IMR-90 (cell line): ENCODE results near the gene APOB. TPM values are rescaled to one million over a fixed set of nuclear protein-coding genes. Genes with fewer than 3 reads are reported as not detected.

ENCODE experiments used
- ATAC-seq: fragments of 200-7000 bp; cut with Tn5 transposase; 2 replicates; pipeline ENCODE4 v1.9.1; 2020; ENCODE audit warnings: low read depth, mild to moderate bottlenecking, moderate library complexity
- BruUV-seq: library from RNA; stranded (reverse); fragments of 400-500 nt; replicated peaks from 2 replicates; lab custom pipeline; 2021; lab: Mats Ljungman, UMichigan
- CTCF ChIA-PET: fragments of 300-600 bp; formaldehyde crosslinking; extraction: SDS; loops from one replicate; lab custom pipeline; 2021; ENCODE audit warnings: antibody characterized with exemption; lab: Yijun Ruan, JAX
- POLR2A ChIA-PET: fragments of 300-600 bp; sonication (Branson Sonifier 250); formaldehyde crosslinking; loops from one replicate; lab custom pipeline; 2022; ENCODE audit warnings: antibody characterized with exemption; ENCODE audit not compliant: unreplicated experiment; lab: Charles Lee
- DNase-seq: peaks from one replicate; pipeline ENCODE4 v3.0.0; 2013
- H2AFZ ChIP-seq: replicated peaks from 2 replicates; pipeline ENCODE3; 2013; ENCODE audit warnings: low read length, mild to moderate bottlenecking; ENCODE audit not compliant: poor library complexity
- H2AK5ac ChIP-seq: 2 replicates; pipeline ENCODE4 v1.6.1; 2013; ENCODE audit warnings: low read depth, low read length, inconsistent platforms
- H2AK9ac ChIP-seq: replicated peaks from 2 replicates; pipeline ENCODE3; 2013; ENCODE audit warnings: mild to moderate bottlenecking, low read depth, low read length, moderate library complexity; ENCODE audit not compliant: poor library complexity
- H2BK120ac ChIP-seq: 2 replicates; pipeline ENCODE4 v1.6.1; 2013; ENCODE audit warnings: low read depth, low read length, inconsistent platforms
- H2BK15ac ChIP-seq: 3 replicates; pipeline ENCODE4 v1.6.1; 2013; ENCODE audit warnings: low read depth, low read length, inconsistent platforms
- H2BK20ac ChIP-seq: 2 replicates; pipeline ENCODE4 v1.6.1; 2013; ENCODE audit warnings: low read depth, mild to moderate bottlenecking, inconsistent platforms, low read length, moderate library complexity
- H2BK5ac ChIP-seq: 2 replicates; pipeline ENCODE4 v1.6.1; 2013; ENCODE audit warnings: mild to moderate bottlenecking, low read depth, low read length, inconsistent platforms; ENCODE audit not compliant: poor library complexity, severe bottlenecking
- H3K14ac ChIP-seq: replicated peaks from 2 replicates; pipeline ENCODE4 v1.6.1; 2013; ENCODE audit warnings: low read depth, low read length, inconsistent platforms
- H3K18ac ChIP-seq: 2 replicates; pipeline ENCODE4 v1.6.1; 2013; ENCODE audit warnings: low read depth, low read length, control low read depth
- H3K23ac ChIP-seq: 2 replicates; pipeline ENCODE4 v1.6.1; 2013; ENCODE audit warnings: low read depth, low read length, inconsistent platforms
- H3K27ac ChIP-seq: 2 replicates; pipeline ENCODE4 v1.5.1; 2013; ENCODE audit warnings: mild to moderate bottlenecking, control low read depth, low read length; ENCODE audit not compliant: insufficient read depth
- H3K27me3 ChIP-seq: 2 replicates; pipeline ENCODE4 v1.6.1; 2013; ENCODE audit warnings: low read length; ENCODE audit not compliant: control insufficient read depth, insufficient read depth
- H3K36me3 ChIP-seq: 2 replicates; pipeline ENCODE4 v1.6.1; 2013; ENCODE audit warnings: low read length, mixed read lengths; ENCODE audit not compliant: control insufficient read depth, insufficient read depth
- H3K4ac ChIP-seq: 2 replicates; pipeline ENCODE4 v1.6.1; 2013; ENCODE audit warnings: low read depth, low read length, inconsistent platforms
- H3K4me1 ChIP-seq: 2 replicates; pipeline ENCODE4 v1.6.1; 2013; ENCODE audit warnings: low read length, mixed read lengths; ENCODE audit not compliant: control insufficient read depth, insufficient read depth
- H3K4me2 ChIP-seq: 2 replicates; pipeline ENCODE4 v1.6.1; 2013; ENCODE audit warnings: low read depth, mild to moderate bottlenecking, control low read depth, low read length, moderate library complexity
- H3K4me3 ChIP-seq: 2 replicates; pipeline ENCODE4 v1.5.1; 2013; ENCODE audit warnings: low read depth, mild to moderate bottlenecking, control low read depth, low read length, moderate library complexity; ENCODE audit not compliant: insufficient read depth
- H3K56ac ChIP-seq: 2 replicates; pipeline ENCODE4 v1.6.1; 2013; ENCODE audit warnings: low read length, inconsistent platforms; ENCODE audit not compliant: insufficient read depth; ENCODE audit errors: extremely low read depth
- H3K79me1 ChIP-seq, 2 experiments: 2 replicates each; pipeline ENCODE4 v1.6.1; 2013; ENCODE audit warnings: low read length in 2 of 2, inconsistent platforms in 1 of 2, low read depth in 1 of 2
- H3K9ac ChIP-seq: 2 replicates; pipeline ENCODE4 v1.6.1; 2013; ENCODE audit warnings: low read depth, low read length, control low read depth
- H3K9me1 ChIP-seq: 2 replicates; pipeline ENCODE4 v1.6.1; 2013; ENCODE audit warnings: low read length, inconsistent platforms; ENCODE audit not compliant: insufficient read depth
- H3K9me3 ChIP-seq: 2 replicates; pipeline ENCODE4 v1.6.1; 2013; ENCODE audit warnings: low read length; ENCODE audit not compliant: control insufficient read depth, insufficient read depth
- H4K20me1 ChIP-seq: 2 replicates; pipeline ENCODE4 v1.6.1; 2013; ENCODE audit warnings: low read length, inconsistent platforms; ENCODE audit not compliant: insufficient read depth
- H4K5ac ChIP-seq: 2 replicates; pipeline ENCODE4 v1.6.1; 2013; ENCODE audit warnings: mild to moderate bottlenecking, low read depth, low read length, control low read depth
- H4K8ac ChIP-seq, 2 experiments: 2 replicates each; pipeline ENCODE4 v1.6.1; 2013; ENCODE audit warnings: low read depth in 2 of 2, low read length in 2 of 2, control low read depth in 1 of 2, inconsistent platforms in 1 of 2
- H4K91ac ChIP-seq: 2 replicates; pipeline ENCODE4 v1.6.1; 2013; ENCODE audit warnings: low read depth, low read length, inconsistent platforms; ENCODE audit not compliant: insufficient read depth
- CEBPB ChIP-seq: IDR thresholded peaks from 2 replicates; pipeline ENCODE4 v1.6.1; 2012; ENCODE audit warnings: low read depth, low read length, improper control_type of control experiment
- CHD1 ChIP-seq: IDR thresholded peaks from 2 replicates; pipeline ENCODE4 v1.6.1; 2012; ENCODE audit warnings: low read depth, low read length, improper control_type of control experiment
- FOS ChIP-seq: fragments of 150-350 bp; IDR thresholded peaks from 2 replicates; pipeline ENCODE4 v1.6.1; 2016; ENCODE audit warnings: low read depth, low read length
- MAFK ChIP-seq: IDR thresholded peaks from 2 replicates; pipeline ENCODE4 v1.6.1; 2012; ENCODE audit warnings: low read depth, low read length, improper control_type of control experiment
- MAZ ChIP-seq: IDR thresholded peaks from 2 replicates; pipeline ENCODE4 v1.6.1; 2012; ENCODE audit warnings: low read depth, mild to moderate bottlenecking, low read length, improper control_type of control experiment, moderate library complexity, borderline replicate concordance
- MXI1 ChIP-seq: IDR thresholded peaks from 2 replicates; pipeline ENCODE4 v1.6.1; 2012; ENCODE audit warnings: low read depth, mild to moderate bottlenecking, low read length, moderate library complexity, borderline replicate concordance
- POLR2A ChIP-seq: IDR thresholded peaks from 2 replicates; pipeline ENCODE4 v1.6.1; 2012; ENCODE audit warnings: mild to moderate bottlenecking, low read depth, low read length
- RAD21 ChIP-seq: IDR thresholded peaks from 2 replicates; pipeline ENCODE4 v1.6.1; 2012; ENCODE audit warnings: low read length, improper control_type of control experiment
- RCOR1 ChIP-seq: IDR thresholded peaks from 2 replicates; pipeline ENCODE4 v1.6.1; 2012; ENCODE audit warnings: mild to moderate bottlenecking, low read length, improper control_type of control experiment; ENCODE audit not compliant: insufficient replicate concordance
- RFX5 ChIP-seq: IDR thresholded peaks from 2 replicates; pipeline ENCODE4 v1.8.0; 2012; ENCODE audit warnings: low read depth, mild to moderate bottlenecking, low read length, moderate library complexity
- SMC3 ChIP-seq: fragments of 150-350 bp; IDR thresholded peaks from 2 replicates; pipeline ENCODE4 v1.6.1; 2016; ENCODE audit warnings: low read depth, mild to moderate bottlenecking, antibody characterized with exemption, low read length, moderate library complexity
- WGBS, 2 experiments: methylation state at CpG; one replicate each; pipeline versions ENCODE4 v1.1.5 to v1.1.7; 2013; ENCODE audit warnings: missing lambda C conversion rate in 2 of 2; ENCODE audit not compliant: insufficient read length in 1 of 2; ENCODE audit errors: extremely low coverage in 2 of 2; 5-methylcytosine and 5-hydroxymethylcytosine counted together
- dilution Hi-C: fragments of 300-500 bp; cut with HindIII; formaldehyde crosslinking; loops from one replicate; pipeline ENCODE4 v1.14.3; 2018; ENCODE audit warnings: low sequenced_read_pairs; ENCODE audit not compliant: unreplicated experiment
- in situ Hi-C: fragments of 300-500 bp; cut with MboI; formaldehyde crosslinking; loops from 3 replicates; pipeline ENCODE4 v1.14.3; 2019; ENCODE audit warnings: low sequenced_read_pairs, inconsistent platforms, mixed read lengths
- intact Hi-C: fragments of 100-400 bp; cut with micrococcal nuclease; formaldehyde crosslinking; loops from 2 replicates; pipeline ENCODE4 v1.10.0; 2022
- polyA plus RNA-seq, 3 experiments: library from polyadenylated mRNA; depleted of rRNA; stranded (reverse); fragments of >200 nt; gene quantifications; 2 replicates each; pipeline ENCODE4 v1.2.3, GENCODE V29; 2012; ENCODE audit warnings: low replicate concordance in 1 of 3
- total RNA-seq: library from RNA; depleted of rRNA; stranded (reverse); fragments of >200 nt; gene quantifications from 2 replicates; pipeline ENCODE4 v1.2.3, GENCODE V29; 2012
- TF ChIP-seq, protein P1 (sequence below): conservative IDR thresholded peaks from 2 replicates; pipeline ENCODE4 v1.5.1; 2012; ENCODE audit warnings: mild to moderate bottlenecking, low read depth, low read length, improper control_type of control experiment
- TF ChIP-seq, protein P2 (sequence below): fragments of 150-350 bp; IDR thresholded peaks from 2 replicates; pipeline ENCODE4 v1.6.1; 2017; ENCODE audit warnings: mild to moderate bottlenecking, antibody characterized with exemption, low read length, low read depth
- TF ChIP-seq, protein P3 (sequence below): fragments of 150-350 bp; IDR thresholded peaks from 2 replicates; pipeline ENCODE4 v1.6.1; 2016; ENCODE audit warnings: low read depth, mild to moderate bottlenecking, low read length, moderate library complexity, borderline replicate concordance

The APOB gene
- total and polyA plus RNA-seq, 2 of the 4 experiments (the other 2 are of a cell fraction) = under 0.01 TPM; not detected in 1

DNA sequence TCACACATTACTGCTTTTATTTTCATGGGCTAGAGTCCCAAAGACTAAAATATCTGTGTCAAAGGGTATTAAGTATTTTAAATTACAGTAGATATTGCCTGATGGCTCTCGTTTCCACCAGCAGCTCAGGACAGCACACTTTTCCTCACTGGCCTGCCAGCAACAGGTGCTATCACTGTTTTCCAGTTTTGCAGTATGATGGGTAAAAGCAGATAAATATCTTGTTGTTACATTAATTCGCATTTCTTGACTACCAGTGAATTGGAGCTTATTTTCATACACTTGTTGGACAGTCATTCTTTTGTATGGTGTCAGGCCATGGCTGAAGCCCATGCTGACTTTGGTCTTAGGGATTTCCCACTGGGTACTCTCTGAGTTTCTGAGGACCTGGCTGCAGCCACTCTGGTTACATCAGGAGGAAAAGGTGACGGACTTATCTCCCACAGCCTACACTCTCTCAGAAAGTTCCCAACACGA, 4.8 kb downstream of the APOB start:
- no TSS peak for BruUV-seq
- no peak overlapping the region for H2BK15ac ChIP-seq
- H4K5ac ChIP-seq = no peak overlapping the region
- no peak overlapping the region for H2BK20ac ChIP-seq
- WGBS, 2 experiments = no CpG with 5 or more reads among the region's 4 CpGs
- POLR2A ChIA-PET = no interaction called here
- no peak overlapping the region for H3K4me2 ChIP-seq
- no peaks in the 10 kb centered on the region for H3K36me3 ChIP-seq
- H3K14ac ChIP-seq = no peak overlapping the region
- no peaks in the 10 kb centered on the region for H3K4me1 ChIP-seq
- no peak overlapping the region for H3K56ac ChIP-seq
- no peaks in the 10 kb centered on the region for H3K79me1 ChIP-seq
- in situ Hi-C loops = no loop called here
- H3K27ac ChIP-seq = no peak overlapping the region
- peaks cover 2% of the 10 kb centered on the region; the same call in 1 of the 2 replicates for H3K27me3 ChIP-seq
- no peak for ATAC-seq
- H3K9me3 ChIP-seq = no peaks in the 10 kb centered on the region
- no peak for DNase-seq
- no peak overlapping the region for H4K8ac ChIP-seq
- no peak overlapping the region for H3K18ac ChIP-seq
- TF ChIP-seq MXI1 (no peak), RAD21 (no peak), CEBPB (no peak), SMC3 (no peak), MAZ (no peak), POLR2A (no peak), MAFK (no peak), FOS (no peak), RCOR1 (no peak), CHD1 (no peak), RFX5 (no peak)
- TF ChIP-seq, protein P1, sequence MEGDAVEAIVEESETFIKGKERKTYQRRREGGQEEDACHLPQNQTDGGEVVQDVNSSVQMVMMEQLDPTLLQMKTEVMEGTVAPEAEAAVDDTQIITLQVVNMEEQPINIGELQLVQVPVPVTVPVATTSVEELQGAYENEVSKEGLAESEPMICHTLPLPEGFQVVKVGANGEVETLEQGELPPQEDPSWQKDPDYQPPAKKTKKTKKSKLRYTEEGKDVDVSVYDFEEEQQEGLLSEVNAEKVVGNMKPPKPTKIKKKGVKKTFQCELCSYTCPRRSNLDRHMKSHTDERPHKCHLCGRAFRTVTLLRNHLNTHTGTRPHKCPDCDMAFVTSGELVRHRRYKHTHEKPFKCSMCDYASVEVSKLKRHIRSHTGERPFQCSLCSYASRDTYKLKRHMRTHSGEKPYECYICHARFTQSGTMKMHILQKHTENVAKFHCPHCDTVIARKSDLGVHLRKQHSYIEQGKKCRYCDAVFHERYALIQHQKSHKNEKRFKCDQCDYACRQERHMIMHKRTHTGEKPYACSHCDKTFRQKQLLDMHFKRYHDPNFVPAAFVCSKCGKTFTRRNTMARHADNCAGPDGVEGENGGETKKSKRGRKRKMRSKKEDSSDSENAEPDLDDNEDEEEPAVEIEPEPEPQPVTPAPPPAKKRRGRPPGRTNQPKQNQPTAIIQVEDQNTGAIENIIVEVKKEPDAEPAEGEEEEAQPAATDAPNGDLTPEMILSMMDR = no peak
- TF ChIP-seq, protein P2, sequence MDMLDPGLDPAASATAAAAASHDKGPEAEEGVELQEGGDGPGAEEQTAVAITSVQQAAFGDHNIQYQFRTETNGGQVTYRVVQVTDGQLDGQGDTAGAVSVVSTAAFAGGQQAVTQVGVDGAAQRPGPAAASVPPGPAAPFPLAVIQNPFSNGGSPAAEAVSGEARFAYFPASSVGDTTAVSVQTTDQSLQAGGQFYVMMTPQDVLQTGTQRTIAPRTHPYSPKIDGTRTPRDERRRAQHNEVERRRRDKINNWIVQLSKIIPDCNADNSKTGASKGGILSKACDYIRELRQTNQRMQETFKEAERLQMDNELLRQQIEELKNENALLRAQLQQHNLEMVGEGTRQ = no peak
- TF ChIP-seq, protein P3, sequence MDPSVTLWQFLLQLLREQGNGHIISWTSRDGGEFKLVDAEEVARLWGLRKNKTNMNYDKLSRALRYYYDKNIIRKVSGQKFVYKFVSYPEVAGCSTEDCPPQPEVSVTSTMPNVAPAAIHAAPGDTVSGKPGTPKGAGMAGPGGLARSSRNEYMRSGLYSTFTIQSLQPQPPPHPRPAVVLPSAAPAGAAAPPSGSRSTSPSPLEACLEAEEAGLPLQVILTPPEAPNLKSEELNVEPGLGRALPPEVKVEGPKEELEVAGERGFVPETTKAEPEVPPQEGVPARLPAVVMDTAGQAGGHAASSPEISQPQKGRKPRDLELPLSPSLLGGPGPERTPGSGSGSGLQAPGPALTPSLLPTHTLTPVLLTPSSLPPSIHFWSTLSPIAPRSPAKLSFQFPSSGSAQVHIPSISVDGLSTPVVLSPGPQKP = no peak
- no peak overlapping the region for H2BK120ac ChIP-seq
- H4K91ac ChIP-seq = no peak overlapping the region
- H2BK5ac ChIP-seq = no peak overlapping the region
- CTCF ChIA-PET = no interaction called here
- H3K23ac ChIP-seq = no peak overlapping the region
- no peak overlapping the region for H3K4ac ChIP-seq
- H2AK9ac ChIP-seq = no peak overlapping the region
- intact Hi-C loops = no loop called here
- H3K9me1 ChIP-seq = no peaks in the 10 kb centered on the region; the same call in 1 of the 2 replicates
- H3K4me3 ChIP-seq = no peak overlapping the region
- no peaks in the 10 kb centered on the region for H4K20me1 ChIP-seq
- dilution Hi-C loops = no loop called here
- H2AK5ac ChIP-seq = no peak overlapping the region
- no peak overlapping the region for H3K9ac ChIP-seq
- no peak overlapping the region for H2AFZ ChIP-seq
